IMR-90 (cell line): ENCODE measurements around the gene LTC4S. TPM values are rescaled to one million over a fixed set of nuclear protein-coding genes. Genes with fewer than 3 reads are reported as not detected.
"Not testable (repeated sequence)": the region's sequence is repeated elsewhere in the genome, so short reads cannot be mapped to it uniquely, and the experiment has no call there.

Experiments
- ATAC-seq: fragments of 200-7000 bp; cut with Tn5 transposase; 2 replicates; pipeline ENCODE4 v1.9.1; 2020; ENCODE audit warnings: low read depth, mild to moderate bottlenecking, moderate library complexity
- BruUV-seq: library from RNA; stranded (reverse); fragments of 400-500 nt; replicated peaks from 2 replicates; lab custom pipeline; 2021; lab: Mats Ljungman, UMichigan
- CTCF ChIA-PET: fragments of 300-600 bp; formaldehyde crosslinking; extraction: SDS; loops from one replicate; lab custom pipeline; 2021; ENCODE audit warnings: antibody characterized with exemption; lab: Yijun Ruan, JAX
- POLR2A ChIA-PET: fragments of 300-600 bp; sonication (Branson Sonifier 250); formaldehyde crosslinking; loops from one replicate; lab custom pipeline; 2022; ENCODE audit warnings: antibody characterized with exemption; ENCODE audit not compliant: unreplicated experiment; lab: Charles Lee
- DNase-seq: peaks from one replicate; pipeline ENCODE4 v3.0.0; 2013
- H2AFZ ChIP-seq: replicated peaks from 2 replicates; pipeline ENCODE3; 2013; ENCODE audit warnings: low read length, mild to moderate bottlenecking; ENCODE audit not compliant: poor library complexity
- H2AK5ac ChIP-seq: 2 replicates; pipeline ENCODE4 v1.6.1; 2013; ENCODE audit warnings: low read depth, low read length, inconsistent platforms
- H2AK9ac ChIP-seq: replicated peaks from 2 replicates; pipeline ENCODE3; 2013; ENCODE audit warnings: mild to moderate bottlenecking, low read depth, low read length, moderate library complexity; ENCODE audit not compliant: poor library complexity
- H2BK120ac ChIP-seq: 2 replicates; pipeline ENCODE4 v1.6.1; 2013; ENCODE audit warnings: low read depth, low read length, inconsistent platforms
- H2BK15ac ChIP-seq: 3 replicates; pipeline ENCODE4 v1.6.1; 2013; ENCODE audit warnings: low read depth, low read length, inconsistent platforms
- H2BK20ac ChIP-seq: 2 replicates; pipeline ENCODE4 v1.6.1; 2013; ENCODE audit warnings: low read depth, mild to moderate bottlenecking, inconsistent platforms, low read length, moderate library complexity
- H2BK5ac ChIP-seq: 2 replicates; pipeline ENCODE4 v1.6.1; 2013; ENCODE audit warnings: mild to moderate bottlenecking, low read depth, low read length, inconsistent platforms; ENCODE audit not compliant: poor library complexity, severe bottlenecking
- H3K14ac ChIP-seq: replicated peaks from 2 replicates; pipeline ENCODE4 v1.6.1; 2013; ENCODE audit warnings: low read depth, low read length, inconsistent platforms
- H3K18ac ChIP-seq: 2 replicates; pipeline ENCODE4 v1.6.1; 2013; ENCODE audit warnings: low read depth, low read length, control low read depth
- H3K23ac ChIP-seq: 2 replicates; pipeline ENCODE4 v1.6.1; 2013; ENCODE audit warnings: low read depth, low read length, inconsistent platforms
- H3K27ac ChIP-seq: 2 replicates; pipeline ENCODE4 v1.5.1; 2013; ENCODE audit warnings: mild to moderate bottlenecking, control low read depth, low read length; ENCODE audit not compliant: insufficient read depth
- H3K27me3 ChIP-seq: 2 replicates; pipeline ENCODE4 v1.6.1; 2013; ENCODE audit warnings: low read length; ENCODE audit not compliant: control insufficient read depth, insufficient read depth
- H3K36me3 ChIP-seq: 2 replicates; pipeline ENCODE4 v1.6.1; 2013; ENCODE audit warnings: low read length, mixed read lengths; ENCODE audit not compliant: control insufficient read depth, insufficient read depth
- H3K4ac ChIP-seq: 2 replicates; pipeline ENCODE4 v1.6.1; 2013; ENCODE audit warnings: low read depth, low read length, inconsistent platforms
- H3K4me1 ChIP-seq: 2 replicates; pipeline ENCODE4 v1.6.1; 2013; ENCODE audit warnings: low read length, mixed read lengths; ENCODE audit not compliant: control insufficient read depth, insufficient read depth
- H3K4me2 ChIP-seq: 2 replicates; pipeline ENCODE4 v1.6.1; 2013; ENCODE audit warnings: low read depth, mild to moderate bottlenecking, control low read depth, low read length, moderate library complexity
- H3K4me3 ChIP-seq: 2 replicates; pipeline ENCODE4 v1.5.1; 2013; ENCODE audit warnings: low read depth, mild to moderate bottlenecking, control low read depth, low read length, moderate library complexity; ENCODE audit not compliant: insufficient read depth
- H3K56ac ChIP-seq: 2 replicates; pipeline ENCODE4 v1.6.1; 2013; ENCODE audit warnings: low read length, inconsistent platforms; ENCODE audit not compliant: insufficient read depth; ENCODE audit errors: extremely low read depth
- H3K79me1 ChIP-seq, 2 experiments: 2 replicates each; pipeline ENCODE4 v1.6.1; 2013; ENCODE audit warnings: low read length in 2 of 2, inconsistent platforms in 1 of 2, low read depth in 1 of 2
- H3K9ac ChIP-seq: 2 replicates; pipeline ENCODE4 v1.6.1; 2013; ENCODE audit warnings: low read depth, low read length, control low read depth
- H3K9me1 ChIP-seq: 2 replicates; pipeline ENCODE4 v1.6.1; 2013; ENCODE audit warnings: low read length, inconsistent platforms; ENCODE audit not compliant: insufficient read depth
- H3K9me3 ChIP-seq: 2 replicates; pipeline ENCODE4 v1.6.1; 2013; ENCODE audit warnings: low read length; ENCODE audit not compliant: control insufficient read depth, insufficient read depth
- H4K20me1 ChIP-seq: 2 replicates; pipeline ENCODE4 v1.6.1; 2013; ENCODE audit warnings: low read length, inconsistent platforms; ENCODE audit not compliant: insufficient read depth
- H4K5ac ChIP-seq: 2 replicates; pipeline ENCODE4 v1.6.1; 2013; ENCODE audit warnings: mild to moderate bottlenecking, low read depth, low read length, control low read depth
- H4K8ac ChIP-seq, 2 experiments: 2 replicates each; pipeline ENCODE4 v1.6.1; 2013; ENCODE audit warnings: low read depth in 2 of 2, low read length in 2 of 2, control low read depth in 1 of 2, inconsistent platforms in 1 of 2
- H4K91ac ChIP-seq: 2 replicates; pipeline ENCODE4 v1.6.1; 2013; ENCODE audit warnings: low read depth, low read length, inconsistent platforms; ENCODE audit not compliant: insufficient read depth
- NFE2L2 ChIP-seq: fragments of 150-350 bp; IDR thresholded peaks from 2 replicates; pipeline ENCODE4 v1.6.1; 2016; ENCODE audit warnings: low read depth, mild to moderate bottlenecking, low read length
- RCOR1 ChIP-seq: IDR thresholded peaks from 2 replicates; pipeline ENCODE4 v1.6.1; 2012; ENCODE audit warnings: mild to moderate bottlenecking, low read length, improper control_type of control experiment; ENCODE audit not compliant: insufficient replicate concordance
- WGBS, 2 experiments: methylation state at CpG; one replicate each; pipeline versions ENCODE4 v1.1.5 to v1.1.7; 2013; ENCODE audit warnings: missing lambda C conversion rate in 2 of 2; ENCODE audit not compliant: insufficient read length in 1 of 2; ENCODE audit errors: extremely low coverage in 2 of 2; 5-methylcytosine and 5-hydroxymethylcytosine counted together
- dilution Hi-C: fragments of 300-500 bp; cut with HindIII; formaldehyde crosslinking; loops from one replicate; pipeline ENCODE4 v1.14.3; 2018; ENCODE audit warnings: low sequenced_read_pairs; ENCODE audit not compliant: unreplicated experiment
- in situ Hi-C: fragments of 300-500 bp; cut with MboI; formaldehyde crosslinking; loops from 3 replicates; pipeline ENCODE4 v1.14.3; 2019; ENCODE audit warnings: low sequenced_read_pairs, inconsistent platforms, mixed read lengths
- intact Hi-C: fragments of 100-400 bp; cut with micrococcal nuclease; formaldehyde crosslinking; loops from 2 replicates; pipeline ENCODE4 v1.10.0; 2022
- polyA plus RNA-seq, 3 experiments: library from polyadenylated mRNA; depleted of rRNA; stranded (reverse); fragments of >200 nt; gene quantifications; 2 replicates each; pipeline ENCODE4 v1.2.3, GENCODE V29; 2012; ENCODE audit warnings: low replicate concordance in 1 of 3
- total RNA-seq: library from RNA; depleted of rRNA; stranded (reverse); fragments of >200 nt; gene quantifications from 2 replicates; pipeline ENCODE4 v1.2.3, GENCODE V29; 2012

LTC4S gene
- total and polyA plus RNA-seq, 2 of the 4 experiments (the other 2 are of a cell fraction) = 0.72 TPM; not detected in 1

DNA sequence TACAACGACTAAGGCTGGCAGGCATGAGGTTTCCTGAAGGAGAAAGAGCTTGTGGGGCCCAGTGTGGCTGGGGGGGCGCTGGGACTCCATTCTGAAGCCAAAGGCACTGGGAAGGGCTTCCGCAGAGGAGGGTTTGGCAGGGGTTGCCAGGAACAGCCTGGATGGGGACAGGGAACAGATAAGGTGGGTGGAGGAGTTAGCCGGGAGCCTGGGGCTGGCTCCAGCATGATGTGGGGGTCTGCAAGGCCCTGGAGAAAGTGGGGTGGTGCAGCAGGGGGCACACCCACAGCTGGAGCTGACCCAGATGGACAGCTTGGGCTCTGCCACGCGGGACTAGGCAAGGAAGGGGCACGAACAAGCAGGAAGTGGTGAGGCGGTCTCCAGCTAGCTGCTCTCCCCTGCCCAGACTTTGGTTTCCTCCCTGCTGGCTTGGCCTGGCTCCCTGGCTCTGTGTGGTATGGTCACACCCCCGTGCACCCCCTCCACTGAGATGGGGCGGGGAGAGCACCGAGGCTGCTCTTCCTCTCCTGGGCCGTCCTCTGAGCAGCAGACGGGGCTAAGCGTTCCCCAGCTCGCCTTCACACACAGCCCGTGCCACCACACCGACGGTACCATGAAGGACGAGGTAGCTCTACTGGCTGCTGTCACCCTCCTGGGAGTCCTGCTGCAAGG, at the start of gene LTC4S (continued):
- no peak for TF ChIP-seq NFE2L2
- no peak for TF ChIP-seq RCOR1

DNA sequence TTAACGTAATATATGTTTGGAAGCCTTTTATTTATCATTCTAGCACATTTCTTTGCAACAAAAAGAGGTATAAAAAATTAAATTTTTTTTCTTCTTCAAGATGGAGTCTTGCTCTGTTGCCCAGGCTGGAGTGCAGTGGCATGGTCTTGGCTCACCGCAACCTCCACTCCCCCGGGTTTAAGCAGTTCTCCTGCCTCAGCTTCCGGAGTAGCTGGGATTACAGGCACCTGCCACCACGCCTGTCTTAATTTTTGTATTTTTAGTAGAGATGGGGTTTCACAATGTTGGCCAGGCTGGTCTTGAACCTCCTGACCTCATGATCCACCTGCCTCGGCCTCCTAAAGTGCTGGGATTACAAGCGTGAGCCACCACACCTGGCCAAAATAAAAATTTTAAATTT, 49.7 kb upstream of the LTC4S start:
- H3K18ac ChIP-seq, dilution Hi-C loops, BruUV-seq, H3K4ac ChIP-seq, H3K9me1 ChIP-seq, H3K4me3 ChIP-seq, H3K4me2 ChIP-seq, H2BK5ac ChIP-seq, H3K9ac ChIP-seq, H4K8ac ChIP-seq, ATAC-seq, H3K36me3 ChIP-seq, in situ Hi-C loops, POLR2A ChIA-PET, H2BK20ac ChIP-seq, DNase-seq, H3K27me3 ChIP-seq, H3K27ac ChIP-seq, H2AK9ac ChIP-seq, intact Hi-C loops, H3K56ac ChIP-seq, H4K5ac ChIP-seq, H2AK5ac ChIP-seq, H3K23ac ChIP-seq, H3K14ac ChIP-seq, H2AFZ ChIP-seq, H3K9me3 ChIP-seq, H3K4me1 ChIP-seq, H2BK120ac ChIP-seq, H4K91ac ChIP-seq, H2BK15ac ChIP-seq: not testable (repeated sequence)
- no CpG with 5 or more reads among the region's 7 CpGs for WGBS, 2 experiments
- CTCF ChIA-PET = interaction anchor here (0.6 kb wide), 1 partner anchor 73 kb away, joined by 4 read pairs; no protein-coding TSS in a partner anchor
- Histone ChIP-seq H4K20me1 (peaks cover 51% of the 10 kb centered on the region), H3K79me1 (peaks cover 8 to 32% of the 10 kb centered on the region in 2 experiments)
